Glomerular endothelial cell (primary cell): ENCODE measurements around the gene ABCA9. TPM values are rescaled to one million over a fixed set of nuclear protein-coding genes. Genes with fewer than 3 reads are reported as not detected.
"Not testable (repeated sequence)": the region's sequence is repeated elsewhere in the genome, so short reads cannot be mapped to it uniquely, and the experiment has no call there.

Source experiments
- DNase-seq: peaks from one replicate; pipeline ENCODE4 v3.0.0-alpha.2; 2011; ENCODE audit warnings: low read depth, low spot score; ENCODE audit errors: extremely low read depth
- total RNA-seq: library from RNA; depleted of rRNA; stranded (reverse); fragments of >200 nt; gene quantifications from 2 replicates; pipeline ENCODE4 v1.2.3, GENCODE V29; 2015

Gene ABCA9
- total RNA-seq, 1 donor from 2014 or later: 1.8 TPM

GRCh38 chr17:69043098-69043734 is 17.5 kb downstream of the ABCA9 start:
- DNase-seq: no peak

- no peak for DNase-seq
Observed at GRCh38 chr17:69042308-69042707, 18.4 kb downstream of the ABCA9 start.

DNA sequence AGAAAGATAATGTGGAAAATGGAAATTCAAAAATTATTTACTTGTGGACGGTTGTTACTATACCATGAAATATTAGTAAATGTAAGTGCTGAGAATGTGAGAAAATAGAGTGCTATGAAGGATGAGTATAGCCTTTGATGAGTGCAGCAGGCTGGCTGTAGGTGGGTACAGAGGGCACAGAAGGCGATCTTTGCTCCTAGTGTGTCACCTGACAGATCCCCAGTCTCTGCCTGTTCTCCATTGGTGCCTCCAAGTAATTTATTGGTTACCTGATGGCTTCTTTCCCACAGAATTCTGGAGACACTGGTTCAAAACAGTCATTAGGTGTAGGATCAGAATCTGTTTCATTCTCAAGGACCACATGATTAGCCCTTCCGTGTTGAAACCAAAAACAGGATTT is 28.9 kb downstream of the ABCA9 start:
- DNase-seq: no peak

DNA sequence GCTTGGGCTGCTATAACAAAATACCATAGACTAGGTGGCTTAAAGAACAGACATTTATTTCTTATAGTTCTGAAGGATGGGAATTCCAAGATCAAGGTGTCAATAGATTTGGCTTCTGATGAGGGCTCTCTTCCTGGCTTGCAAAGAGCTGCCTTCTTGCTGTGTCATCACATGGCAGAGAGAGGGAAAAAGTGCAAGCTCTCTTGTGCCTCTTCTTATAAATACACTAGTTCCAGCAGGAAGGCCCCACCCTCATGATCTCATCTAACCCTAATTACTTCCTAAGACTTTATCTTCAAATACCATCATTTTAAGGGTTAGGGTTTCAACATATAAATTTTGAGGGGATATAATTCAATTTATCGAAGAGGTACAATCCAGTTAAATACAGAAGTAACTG is 30.6 kb downstream of the ABCA9 start:
- no peak for DNase-seq

DNA sequence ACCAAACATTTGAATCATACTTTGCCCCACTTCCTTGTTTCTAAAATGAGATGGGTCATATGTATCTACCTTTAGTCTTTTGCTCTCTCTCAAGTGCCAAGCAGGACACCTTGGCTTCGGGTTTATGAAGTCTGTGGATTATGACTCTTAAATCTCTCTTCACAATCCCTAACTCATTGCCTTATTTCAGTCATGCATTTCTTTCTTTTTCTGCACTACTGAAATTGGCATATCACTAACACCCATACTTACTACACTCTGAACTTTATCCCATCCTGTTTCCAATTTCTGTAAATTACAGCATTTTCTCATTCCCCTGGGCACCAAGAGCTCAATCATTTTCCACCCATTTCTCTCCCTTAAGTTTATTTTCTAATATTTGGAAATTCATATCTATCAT is 42.0 kb downstream of the ABCA9 start:
- no peak for DNase-seq

DNA sequence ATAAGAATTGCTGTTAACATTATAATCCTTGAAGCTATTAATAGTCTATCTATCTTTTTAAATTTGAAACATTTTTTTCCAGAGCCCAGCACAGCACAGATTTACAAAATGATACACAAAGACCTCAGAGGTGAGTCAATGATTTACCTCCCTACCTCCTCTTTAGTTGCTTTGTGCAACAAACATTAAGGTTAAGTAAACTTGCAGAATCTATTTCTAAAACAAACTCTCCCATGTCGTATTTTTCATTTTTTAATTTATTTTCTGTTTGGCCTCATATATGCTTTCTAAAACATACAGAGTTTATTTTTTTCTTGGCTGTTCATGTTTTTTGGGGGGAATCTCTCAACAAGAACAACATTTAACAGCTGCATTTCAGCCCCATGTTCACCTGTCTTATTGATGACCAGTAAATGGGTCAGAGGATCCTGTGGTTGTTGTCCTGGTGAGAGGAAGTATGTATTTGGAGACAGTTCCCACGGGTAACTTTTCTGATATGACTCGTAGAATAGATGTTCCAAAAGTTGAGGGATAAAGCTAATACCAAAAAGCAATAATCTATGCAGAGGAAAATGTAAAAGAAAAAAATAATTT is 42.6 kb downstream of the ABCA9 start:
- DNase-seq: no peak

- no peak for DNase-seq
Observed at GRCh38 chr17:69015631-69016030, 45.1 kb downstream of the ABCA9 start.

GRCh38 chr17:69012895-69013805 is 47.6 kb downstream of the ABCA9 start:
- peak; percentile 67 for DNase-seq

DNA sequence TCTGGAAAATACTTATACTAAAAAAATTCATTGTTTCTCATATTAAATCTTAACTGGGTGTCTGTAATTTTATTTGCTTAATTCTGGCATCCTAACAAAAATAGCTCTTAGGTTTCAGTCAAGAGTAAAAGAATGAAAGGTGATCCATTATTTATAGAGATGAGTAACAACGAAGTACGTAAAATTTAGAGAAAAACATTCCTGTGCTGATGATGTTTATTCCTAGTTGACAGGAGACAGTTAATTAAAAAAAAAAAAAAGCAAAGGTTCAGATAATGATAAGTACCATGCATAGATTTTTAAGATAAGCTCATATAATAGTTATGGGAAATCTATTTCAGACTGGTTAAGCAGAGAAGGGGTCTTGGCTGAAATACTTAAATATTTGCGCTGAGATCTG is 50.8 kb downstream of the ABCA9 start:
- DNase-seq: no peak

DNA sequence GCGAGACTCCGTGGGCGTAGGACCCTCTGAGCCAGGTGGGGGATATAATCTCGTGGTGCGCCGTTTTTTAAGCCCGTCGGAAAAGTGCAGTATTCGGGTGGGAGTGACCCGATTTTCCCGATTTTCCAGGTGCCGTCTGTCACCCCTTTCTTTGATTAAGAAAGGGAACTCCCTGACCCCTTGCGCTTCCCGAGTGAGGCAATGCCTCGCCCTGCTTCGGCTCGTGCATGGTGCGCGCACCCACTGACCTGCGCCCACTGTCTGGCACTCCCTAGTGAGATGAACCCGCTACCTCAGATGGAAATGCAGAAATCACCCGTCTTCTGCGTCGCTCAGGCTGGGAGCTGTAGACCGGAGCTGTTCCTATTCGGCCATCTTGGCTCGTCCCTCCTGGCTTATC is 56.0 kb downstream of the ABCA9 start:
- not testable (repeated sequence) for DNase-seq

- not testable (repeated sequence) for DNase-seq
Observed at GRCh38 chr17:68999743-69000142, 61.0 kb downstream of the ABCA9 start.

DNA sequence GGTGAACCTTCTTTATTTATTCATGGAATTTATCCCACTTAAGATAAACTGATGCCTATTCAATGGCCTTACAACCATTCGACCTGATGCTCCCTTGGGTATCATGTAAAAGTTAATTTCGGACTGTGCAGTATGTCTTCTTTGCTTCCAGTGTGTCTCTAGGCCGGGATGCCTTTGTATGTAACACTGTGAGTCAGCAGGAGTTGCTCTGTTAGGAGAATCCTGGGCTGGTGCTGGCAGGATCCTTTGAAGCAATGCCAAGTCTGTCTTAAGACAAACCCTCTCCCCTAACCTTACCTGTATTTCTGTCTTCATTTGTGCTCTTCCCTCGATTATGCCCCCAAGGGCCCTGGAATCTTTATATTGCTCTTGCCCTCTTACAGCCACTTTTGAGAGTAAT is 67.6 kb downstream of the ABCA9 start:
- no peak for DNase-seq

DNA sequence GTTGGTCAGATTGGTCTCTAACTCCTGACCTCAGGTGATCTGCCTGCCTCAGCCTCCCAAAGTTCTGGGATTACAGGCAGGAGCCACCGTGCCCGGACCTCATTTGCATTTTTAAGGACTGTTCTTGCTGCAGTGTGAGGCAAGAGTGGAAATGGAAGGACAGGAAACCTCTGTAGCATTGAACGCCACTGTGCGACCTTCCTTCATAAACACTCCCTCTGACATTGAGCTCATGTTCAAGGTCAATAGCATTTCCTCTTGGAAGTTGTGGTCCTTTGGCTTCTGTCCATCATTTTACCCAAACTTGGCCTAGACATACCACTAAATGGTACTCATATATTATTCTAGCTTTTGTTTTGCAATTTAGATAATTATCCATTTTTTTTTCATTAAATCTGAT is 72.8 kb downstream of the ABCA9 start:
- no peak for DNase-seq

- DNase-seq: peak; percentile 82
Observed at GRCh38 chr17:68981288-68981687, 79.4 kb downstream of the ABCA9 start.

DNA sequence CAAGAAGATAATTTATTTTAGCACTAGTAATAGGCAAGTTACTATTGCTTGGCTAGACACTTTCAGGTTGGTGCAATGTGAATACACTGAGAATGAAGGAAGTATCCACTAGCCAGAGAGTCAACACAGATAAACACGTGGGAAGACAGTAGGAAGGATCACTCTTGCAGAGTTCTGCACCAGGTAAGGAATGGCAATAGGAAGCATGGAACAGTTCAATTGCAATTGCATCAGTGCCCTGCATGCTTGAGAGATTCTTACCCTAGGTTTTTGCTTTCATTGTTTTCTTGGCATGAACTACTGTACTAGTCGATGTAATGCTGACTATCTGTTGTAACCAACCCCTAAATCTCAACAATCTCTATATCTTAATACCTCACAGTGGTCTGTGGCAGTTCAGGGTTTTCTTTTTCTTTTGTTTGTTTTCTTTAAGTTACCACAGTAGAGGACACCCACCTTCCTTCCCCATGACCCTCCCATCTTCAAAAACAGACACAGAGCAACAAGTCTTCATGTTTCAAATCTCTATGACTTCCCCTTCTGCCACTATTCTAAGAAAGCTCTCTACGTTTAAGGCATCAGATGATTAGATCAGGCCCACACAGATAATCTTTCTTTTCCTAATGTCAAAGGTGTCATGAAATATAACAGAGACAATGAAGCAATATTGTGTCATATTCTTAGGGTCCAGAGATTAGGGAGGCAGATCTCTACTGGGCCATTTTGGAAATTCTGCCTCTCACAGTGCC is 87.5 kb downstream of the ABCA9 start:
- no peak for DNase-seq

- peak; percentile 23 for DNase-seq
Observed at GRCh38 chr17:68972119-68972704, 88.5 kb downstream of the ABCA9 start.

- no peak for DNase-seq
Observed at GRCh38 chr17:68969101-68969500, 91.6 kb downstream of the ABCA9 start.

DNA sequence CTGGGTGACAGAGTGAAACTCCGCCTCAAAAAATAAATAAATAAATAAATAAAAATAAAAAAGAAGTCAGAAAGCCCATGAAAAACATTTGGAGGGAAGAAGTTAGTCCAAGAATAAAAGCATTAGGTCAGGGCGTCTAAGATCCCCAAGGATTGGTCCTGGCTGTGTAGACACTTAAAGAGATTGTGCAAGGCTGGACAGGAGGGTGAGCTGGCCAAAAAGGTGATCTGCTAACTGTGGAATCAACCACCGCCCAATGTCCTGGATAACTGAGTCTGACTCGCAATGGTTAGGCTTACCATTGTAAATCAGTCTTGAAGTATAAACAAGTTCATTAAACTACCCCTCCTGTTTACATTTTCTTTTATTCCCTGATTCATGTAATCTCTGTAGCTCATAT is 96.8 kb downstream of the ABCA9 start:
- no peak for DNase-seq

DNA sequence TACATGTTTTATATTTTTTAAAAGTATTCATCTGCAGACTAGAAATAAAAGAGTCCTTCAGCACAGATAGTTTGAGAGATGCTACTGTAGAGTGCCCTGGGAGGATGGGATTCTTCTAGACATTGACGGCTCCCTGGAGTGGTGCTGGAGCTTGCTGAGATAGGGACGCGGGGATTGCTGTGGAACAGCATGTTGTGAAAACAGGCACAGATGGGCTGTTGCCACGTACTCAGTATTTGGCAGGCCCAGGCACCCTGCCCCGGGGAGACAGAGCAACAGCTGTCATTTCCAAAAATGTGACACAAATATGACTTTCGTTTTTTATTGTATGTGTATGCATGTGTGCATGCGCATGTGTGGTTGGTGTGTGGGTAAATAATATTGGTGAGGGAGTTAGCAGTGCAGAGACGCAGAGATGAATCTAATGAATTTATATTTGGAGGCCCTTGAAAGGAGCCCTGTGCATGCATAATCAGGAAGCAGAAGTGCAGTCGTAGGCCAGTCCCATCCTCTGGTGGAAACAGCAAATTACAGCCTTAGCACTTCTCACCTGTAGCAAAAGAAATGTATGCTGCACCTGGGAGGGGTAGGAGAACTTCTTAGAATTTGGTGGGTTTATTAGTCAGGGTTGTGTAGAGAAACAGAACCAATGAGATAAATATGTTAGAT is 99.4 kb downstream of the ABCA9 start:
- no peak for DNase-seq

DNA sequence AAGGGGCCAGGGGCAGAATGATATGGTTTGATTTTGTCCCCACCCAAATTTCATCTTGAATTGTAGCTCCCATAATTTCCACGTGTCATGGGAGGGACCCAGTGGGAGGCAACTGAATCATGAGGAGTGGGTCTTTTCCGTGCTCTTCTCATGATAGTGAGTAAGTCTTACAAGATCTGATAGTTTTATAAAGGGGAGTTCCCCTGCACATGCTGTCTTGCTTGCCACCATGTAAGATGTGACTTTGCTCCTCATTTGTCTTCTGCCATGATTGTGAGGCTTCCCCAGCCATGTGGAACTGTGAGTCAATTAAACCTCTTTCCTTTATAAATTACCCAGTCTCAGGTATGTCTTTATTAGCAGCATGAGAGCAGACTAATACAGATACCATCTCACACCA is 101.6 kb downstream of the ABCA9 start:
- DNase-seq: not testable (repeated sequence)
